CD8-positive, alpha-beta memory T cell (primary cell): Measurements from ENCODE around the gene NHS. TPM values are rescaled to one million over a fixed set of nuclear protein-coding genes. Genes with fewer than 3 reads are reported as not detected.

Experiments used
- CTCF ChIA-PET: fragments of 350-600 bp; sonication (Branson Sonifier 250); formaldehyde crosslinking; loops from one replicate; lab custom pipeline; 2021; ENCODE audit warnings: antibody characterized with exemption; lab: Charles Lee
- POLR2A ChIA-PET: fragments of 350-600 bp; sonication (Branson Sonifier 250); formaldehyde crosslinking; loops from one replicate; lab custom pipeline; 2021; ENCODE audit warnings: antibody characterized with exemption; lab: Charles Lee
- DNase-seq, 5 donors: peaks; one replicate each; pipeline versions ENCODE4 v3.0.0 to v3.0.0-alpha.2; 2020 to 2022; ENCODE audit warnings: mixed read lengths in 1 of 5
- H3K27ac ChIP-seq: one replicate; pipeline ENCODE4 v1.7.0; 2013; ENCODE audit warnings: low read depth, mild to moderate bottlenecking, low read length, moderate library complexity
- H3K27me3 ChIP-seq: 2 replicates; pipeline ENCODE4 v1.7.0; 2013; ENCODE audit warnings: low read length, mild to moderate bottlenecking; ENCODE audit not compliant: insufficient read depth, poor library complexity, severe bottlenecking
- H3K36me3 ChIP-seq: 2 replicates; pipeline ENCODE4 v1.7.0; 2013; ENCODE audit warnings: mild to moderate bottlenecking, low read length, moderate library complexity; ENCODE audit not compliant: insufficient read depth
- H3K4me1 ChIP-seq: 2 replicates; pipeline ENCODE4 v1.7.0; 2013; ENCODE audit warnings: mild to moderate bottlenecking, low read length, moderate library complexity; ENCODE audit not compliant: insufficient read depth
- H3K4me3 ChIP-seq: 2 replicates; pipeline ENCODE4 v1.7.0; 2013; ENCODE audit warnings: mild to moderate bottlenecking, low read length
- H3K9me3 ChIP-seq: 2 replicates; pipeline ENCODE4 v1.7.0; 2013; ENCODE audit warnings: mild to moderate bottlenecking, low read length
- H3K27ac Mint-ChIP-seq, 8 donors: one replicate each; pipeline ENCODE4 v1.8.0; 2020 to 2021; ENCODE audit warnings: mixed read lengths in 8 of 8, mild to moderate bottlenecking in 6 of 8, inconsistent platforms in 3 of 8, moderate library complexity in 3 of 8
- H3K27me3 Mint-ChIP-seq, 2 donors: one replicate each; pipeline ENCODE4 v1.8.0; 2020 to 2021; ENCODE audit warnings: mixed read lengths in 2 of 2, mild to moderate bottlenecking in 1 of 2, moderate library complexity in 1 of 2
- H3K36me3 Mint-ChIP-seq, 3 donors: one replicate each; pipeline ENCODE4 v1.8.0; 2020 to 2021; ENCODE audit warnings: mixed read lengths in 3 of 3, inconsistent platforms in 1 of 3, mild to moderate bottlenecking in 1 of 3
- H3K4me1 Mint-ChIP-seq, 3 donors: one replicate each; pipeline ENCODE4 v1.8.0; 2020 to 2021; ENCODE audit warnings: mixed read lengths in 3 of 3, inconsistent platforms in 1 of 3, mild to moderate bottlenecking in 1 of 3
- H3K4me3 Mint-ChIP-seq, 7 donors: one replicate each; pipeline ENCODE4 v1.8.0; 2020 to 2021; ENCODE audit warnings: mixed read lengths in 7 of 7, mild to moderate bottlenecking in 6 of 7, moderate library complexity in 4 of 7, inconsistent platforms in 2 of 7
- H3K9me3 Mint-ChIP-seq, 5 donors: one replicate each; pipeline ENCODE4 v1.8.0; 2020 to 2022; ENCODE audit warnings: mixed read lengths in 5 of 5, mild to moderate bottlenecking in 3 of 5, moderate library complexity in 2 of 5, inconsistent platforms in 1 of 5
- polyA plus RNA-seq: library from polyadenylated mRNA; unstranded; fragments of 300-500 nt; fragmentation: Illumina TruSeq; gene quantifications from one replicate; pipeline ENCODE4 v1.2.3, GENCODE V29; 2021
- total RNA-seq, 2 experiments: library from RNA; stranded (reverse); gene quantifications; one replicate each; pipeline ENCODE4 v1.2.3, GENCODE V29; 2021

The NHS gene
- total and polyA plus RNA-seq, 3 experiments from 2014 or later, result 9.6 to 11.3 TPM; not detected in 1

- H3K4me3 Mint-ChIP-seq, result no peak overlapping the region
- CTCF ChIA-PET, result no interaction called here
- POLR2A ChIA-PET, result no interaction called here
These were observed 84.1 kb downstream of the NHS start for GRCh38 chrX:17459008-17459611.

GRCh38 chrX:17459661-17460060, 84.7 kb downstream of the NHS start:
- ChIA-PET CTCF (no interaction called here), POLR2A (no interaction called here)
- Mint-ChIP-seq H3K4me3 (no peak overlapping the region), H3K4me1 (no peaks in the 10 kb centered on the region), H3K9me3 (peaks cover 0 to 3% (median 2%) of the 10 kb centered on the region in 5 donors), H3K27ac (no peak overlapping the region), H3K27me3 (peaks cover 0 to 8% of the 10 kb centered on the region in 2 donors), H3K36me3 (no peaks in the 10 kb centered on the region)
- no peaks in the 10 kb centered on the region for H3K27me3 ChIP-seq
- H3K4me3 ChIP-seq, result no peak overlapping the region
- H3K4me1 ChIP-seq, result no peaks in the 10 kb centered on the region
- DNase-seq, result no peak
- H3K27ac ChIP-seq, result no peak overlapping the region
- no peaks in the 10 kb centered on the region for H3K9me3 ChIP-seq
- no peaks in the 10 kb centered on the region for H3K36me3 ChIP-seq

More at GRCh38 chrX:17459008-17459611, 84.1 kb downstream of the NHS start:
- no peaks in the 10 kb centered on the region for H3K27me3 ChIP-seq
- H3K27ac ChIP-seq, result no peak overlapping the region
- H3K9me3 ChIP-seq, result no peaks in the 10 kb centered on the region
- Mint-ChIP-seq H3K9me3 (peaks cover 0 to 3% (median 2%) of the 10 kb centered on the region in 5 donors), H3K27ac (no peak overlapping the region), H3K36me3 (no peaks in the 10 kb centered on the region), H3K4me1 (no peaks in the 10 kb centered on the region), H3K27me3 (peaks cover 0 to 8% of the 10 kb centered on the region in 2 donors)
- no peaks in the 10 kb centered on the region for H3K36me3 ChIP-seq
- no peak for DNase-seq
- H3K4me1 ChIP-seq, result no peaks in the 10 kb centered on the region
- no peak overlapping the region for H3K4me3 ChIP-seq

- Mint-ChIP-seq H3K27me3 (no peaks in the 10 kb centered on the region), H3K4me1 (no peaks in the 10 kb centered on the region), H3K27ac (no peak overlapping the region), H3K36me3 (no peaks in the 10 kb centered on the region), H3K4me3 (no peak overlapping the region), H3K9me3 (peaks cover 0 to 3% (median 1%) of the 10 kb centered on the region in 5 donors)
- H3K4me3 ChIP-seq, result no peak overlapping the region
- POLR2A ChIA-PET, result no interaction called here
- no peak overlapping the region for H3K27ac ChIP-seq
- no peaks in the 10 kb centered on the region for H3K9me3 ChIP-seq
- no peaks in the 10 kb centered on the region for H3K36me3 ChIP-seq
- no peak for DNase-seq
- CTCF ChIA-PET, result no interaction called here
- no peaks in the 10 kb centered on the region for H3K27me3 ChIP-seq
- no peaks in the 10 kb centered on the region for H3K4me1 ChIP-seq
These were observed 87.9 kb downstream of the NHS start for GRCh38 chrX:17462881-17463280.

- Mint-ChIP-seq H3K27me3 (no peaks in the 10 kb centered on the region), H3K4me1 (no peaks in the 10 kb centered on the region), H3K4me3 (no peak overlapping the region), H3K27ac (no peak overlapping the region), H3K9me3 (peaks cover 0 to 3% (median 0%) of the 10 kb centered on the region in 5 donors), H3K36me3 (no peaks in the 10 kb centered on the region)
- no peak overlapping the region for H3K27ac ChIP-seq
- no peaks in the 10 kb centered on the region for H3K27me3 ChIP-seq
- H3K36me3 ChIP-seq, result no peaks in the 10 kb centered on the region
- no peaks in the 10 kb centered on the region for H3K4me1 ChIP-seq
- ChIA-PET POLR2A (no interaction called here), CTCF (no interaction called here)
- H3K4me3 ChIP-seq, result no peak overlapping the region
- no peaks in the 10 kb centered on the region for H3K9me3 ChIP-seq
- DNase-seq, result no peak
These were observed 89.2 kb downstream of the NHS start for GRCh38 chrX:17464194-17464593.

- ChIA-PET CTCF (no interaction called here), POLR2A (no interaction called here)
- H3K9me3 ChIP-seq, result no peaks in the 10 kb centered on the region
- no peak overlapping the region for H3K4me3 ChIP-seq
- no peak for DNase-seq
- no peaks in the 10 kb centered on the region for H3K4me1 Mint-ChIP-seq
- no peak overlapping the region for H3K27ac ChIP-seq
- no peak overlapping the region for H3K4me3 Mint-ChIP-seq
- no peak overlapping the region for H3K27ac Mint-ChIP-seq
- H3K36me3 Mint-ChIP-seq, result no peaks in the 10 kb centered on the region
- H3K27me3 ChIP-seq, result no peaks in the 10 kb centered on the region
- no peaks in the 10 kb centered on the region for H3K36me3 ChIP-seq
- H3K9me3 Mint-ChIP-seq, result peaks cover 0 to 6% (median 0%) of the 10 kb centered on the region in 5 donors
- H3K4me1 ChIP-seq, result no peaks in the 10 kb centered on the region
- H3K27me3 Mint-ChIP-seq, result peaks cover 0 to 2% of the 10 kb centered on the region in 2 donors
These were observed 90.2 kb downstream of the NHS start for GRCh38 chrX:17465201-17465600.

GRCh38 chrX:17465802-17466201, 90.8 kb downstream of the NHS start:
- H3K27me3 ChIP-seq, result no peaks in the 10 kb centered on the region
- Mint-ChIP-seq H3K36me3 (no peaks in the 10 kb centered on the region), H3K9me3 (peaks cover 0 to 6% (median 0%) of the 10 kb centered on the region in 5 donors), H3K4me1 (no peaks in the 10 kb centered on the region), H3K4me3 (no peak overlapping the region), H3K27ac (no peak overlapping the region), H3K27me3 (peaks cover 0 to 2% of the 10 kb centered on the region in 2 donors)
- ChIA-PET CTCF (no interaction called here), POLR2A (no interaction called here)
- H3K4me3 ChIP-seq, result no peak overlapping the region
- H3K36me3 ChIP-seq, result no peaks in the 10 kb centered on the region
- H3K27ac ChIP-seq, result no peak overlapping the region
- no peak for DNase-seq
- no peaks in the 10 kb centered on the region for H3K9me3 ChIP-seq
- no peaks in the 10 kb centered on the region for H3K4me1 ChIP-seq

GRCh38 chrX:17470136-17470535, 95.1 kb downstream of the NHS start:
- no peak for DNase-seq
- no peaks in the 10 kb centered on the region for H3K9me3 ChIP-seq
- Mint-ChIP-seq H3K4me1 (no peaks in the 10 kb centered on the region), H3K27ac (no peak overlapping the region), H3K4me3 (no peak overlapping the region), H3K27me3 (peaks cover 0 to 2% of the 10 kb centered on the region in 2 donors), H3K36me3 (no peaks in the 10 kb centered on the region), H3K9me3 (peaks cover 0 to 5% (median 0%) of the 10 kb centered on the region in 5 donors)
- no peaks in the 10 kb centered on the region for H3K4me1 ChIP-seq
- CTCF ChIA-PET, result no interaction called here
- H3K4me3 ChIP-seq, result no peak overlapping the region
- no peaks in the 10 kb centered on the region for H3K36me3 ChIP-seq
- POLR2A ChIA-PET, result no interaction called here
- H3K27ac ChIP-seq, result no peak overlapping the region
- no peaks in the 10 kb centered on the region for H3K27me3 ChIP-seq

- POLR2A ChIA-PET, result no interaction called here
- no peaks in the 10 kb centered on the region for H3K36me3 Mint-ChIP-seq
- CTCF ChIA-PET, result no interaction called here
These were observed 96.1 kb downstream of the NHS start for GRCh38 chrX:17471121-17471520.

More at GRCh38 chrX:17471121-17471520, 96.1 kb downstream of the NHS start:
- Mint-ChIP-seq H3K27me3 (peaks cover 0 to 2% of the 10 kb centered on the region in 2 donors), H3K9me3 (peaks cover 0 to 5% (median 0%) of the 10 kb centered on the region in 5 donors), H3K27ac (no peak overlapping the region), H3K4me3 (no peak overlapping the region), H3K4me1 (no peaks in the 10 kb centered on the region)
- no peak for DNase-seq
- no peak overlapping the region for H3K27ac ChIP-seq
- no peaks in the 10 kb centered on the region for H3K9me3 ChIP-seq
- H3K27me3 ChIP-seq, result no peaks in the 10 kb centered on the region
- no peaks in the 10 kb centered on the region for H3K36me3 ChIP-seq
- H3K4me3 ChIP-seq, result no peak overlapping the region
- no peaks in the 10 kb centered on the region for H3K4me1 ChIP-seq
